Heart left ventricle (tissue), 13 donors: Measurements from ENCODE around the gene BLM.

Experiments used
- POLR2A ChIP-seq, 2 donors: fragments of 450-650 bp; IDR thresholded peaks; one replicate each; pipeline ENCODE4 v1.6.1; 2017; ENCODE audit warnings: antibody characterized with exemption in 2 of 2, mild to moderate bottlenecking in 2 of 2, moderate library complexity in 2 of 2
- TF ChIP-seq, protein P1 (sequence below), 12 donors: fragments of 200-600 bp; sonication (generic) in 4 of 12; IDR thresholded peaks; one replicate each; pipeline versions ENCODE4 v1.5.0 to v1.8.0; 2018 to 2022; ENCODE audit warnings: antibody characterized with exemption in 12 of 12, mild to moderate bottlenecking in 5 of 12
- donor health status: ischemic (EF 13 %, LVEDD 7.1; RV severe dilation, severe dysfunction).
- donor health status: DM: no; HTN: yes; CAD: no.
- donor health status: DM: no; HTN: no; CAD: no.
- donor health status: ischemic (EF 25% LVEDD 6.9; RV normal size, moderate dysfunction).
- donor health status: ischemic (EF 25% LVEDD 5.7; RV mildly dilated, moderate dysfunction).
- donor health status: ischemic (EF 35%, LVEDD 5.7; RV mildly dilated, moderate dysfunction).
- donor health status: nonischemic (EF 11% LVEDD 7.7; RV severe dilation, severe dysfunction).
- donor health status: DM: yes; HTN: yes; CAD: no.
- donor health status: PGD.
- donor health status: ischemic (EF 29% LVEDD 5.4; RV normal size, mild dysfunction).
- donor health status: nonischemic (EF 23%, LVEDD 6.1; RV moderate dilation, normal function).

DNA sequence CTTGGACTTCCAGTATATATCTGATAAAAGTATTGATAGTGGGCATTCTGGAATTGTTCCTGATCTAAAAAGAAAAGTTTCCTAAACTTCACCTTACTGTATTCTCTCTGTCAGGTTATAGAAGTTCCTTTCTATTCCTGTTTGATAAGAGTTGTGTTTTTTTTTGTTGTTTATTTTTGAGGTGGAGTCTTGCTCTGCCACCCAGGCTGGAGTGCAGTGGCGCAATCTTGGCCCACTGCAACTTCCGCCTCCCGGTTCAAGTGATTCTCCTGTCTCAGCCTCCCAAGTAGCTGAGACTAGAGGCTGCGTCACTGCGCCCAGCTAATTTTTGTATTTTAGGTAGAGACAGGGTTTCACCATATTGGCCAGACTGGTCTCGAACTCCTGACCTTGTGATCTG, 13.1 kb downstream of the BLM start:
- TF ChIP-seq, protein P1, sequence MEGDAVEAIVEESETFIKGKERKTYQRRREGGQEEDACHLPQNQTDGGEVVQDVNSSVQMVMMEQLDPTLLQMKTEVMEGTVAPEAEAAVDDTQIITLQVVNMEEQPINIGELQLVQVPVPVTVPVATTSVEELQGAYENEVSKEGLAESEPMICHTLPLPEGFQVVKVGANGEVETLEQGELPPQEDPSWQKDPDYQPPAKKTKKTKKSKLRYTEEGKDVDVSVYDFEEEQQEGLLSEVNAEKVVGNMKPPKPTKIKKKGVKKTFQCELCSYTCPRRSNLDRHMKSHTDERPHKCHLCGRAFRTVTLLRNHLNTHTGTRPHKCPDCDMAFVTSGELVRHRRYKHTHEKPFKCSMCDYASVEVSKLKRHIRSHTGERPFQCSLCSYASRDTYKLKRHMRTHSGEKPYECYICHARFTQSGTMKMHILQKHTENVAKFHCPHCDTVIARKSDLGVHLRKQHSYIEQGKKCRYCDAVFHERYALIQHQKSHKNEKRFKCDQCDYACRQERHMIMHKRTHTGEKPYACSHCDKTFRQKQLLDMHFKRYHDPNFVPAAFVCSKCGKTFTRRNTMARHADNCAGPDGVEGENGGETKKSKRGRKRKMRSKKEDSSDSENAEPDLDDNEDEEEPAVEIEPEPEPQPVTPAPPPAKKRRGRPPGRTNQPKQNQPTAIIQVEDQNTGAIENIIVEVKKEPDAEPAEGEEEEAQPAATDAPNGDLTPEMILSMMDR (IDR thresholded peaks at IDR 0.05): no peak
- TF ChIP-seq POLR2A (IDR thresholded peaks at IDR 0.05): no peak
